ENCODE measurements around the gene RSPO1.

The RSPO1 gene

DNA sequence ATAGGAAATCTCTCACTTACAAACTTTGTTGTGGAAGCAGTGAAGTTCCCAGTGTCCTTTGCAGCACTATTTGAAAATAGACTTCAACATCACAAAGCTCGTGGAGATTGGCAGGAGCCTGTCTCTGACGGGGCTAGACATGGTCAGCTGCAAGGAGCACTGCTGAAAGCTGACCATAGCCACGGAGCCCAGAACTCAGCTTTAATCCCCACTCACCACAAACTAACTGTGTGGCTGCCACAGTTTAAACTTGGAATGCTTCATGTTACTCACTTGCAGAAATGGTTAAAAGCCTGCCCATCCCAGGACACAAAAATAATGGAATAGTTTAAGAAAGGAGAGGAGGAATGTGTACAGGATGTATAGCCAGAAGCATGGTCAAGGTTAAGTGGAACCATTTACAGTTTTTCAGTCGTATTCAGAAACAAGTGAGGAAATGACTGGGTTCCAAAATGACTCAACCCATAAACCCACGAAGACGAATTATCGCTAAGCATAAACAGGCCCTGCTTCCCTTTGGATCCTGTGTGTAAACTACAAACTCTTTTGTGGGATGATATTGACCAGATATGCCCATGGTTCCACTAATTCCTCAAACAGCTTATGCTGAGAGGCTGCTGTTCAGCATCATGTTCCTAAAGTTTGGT is 59.7 kb downstream of the RSPO1 start:
- Histone ChIP-seq H3K4me2 (ENCODE audit: low read length) (no peak overlapping the region), H2AK5ac (ENCODE audit: low read length) (no peak overlapping the region), H3K4ac (ENCODE audit: low read depth, low read length) (no peak overlapping the region), H3K9ac (ENCODE audit: low read length) (no peak overlapping the region), H4K8ac (ENCODE audit: low read depth, low read length) (no peak overlapping the region), H3K79me2 (ENCODE audit: control insufficient read depth, insufficient read depth, low read length) (no peaks in the 10 kb centered on the region), H3K4me1 (ENCODE audit: control insufficient read depth, low read depth, low read length) (no peaks in the 10 kb centered on the region), H3K18ac (ENCODE audit: low read length) (no peak overlapping the region), H3K79me1 (ENCODE audit: low read length) (no peaks in the 10 kb centered on the region), H3K56ac (ENCODE audit: low read length) (no peak overlapping the region), H2BK5ac (ENCODE audit: low read length) (no peak overlapping the region), H4K5ac (ENCODE audit: low read length) (no peak overlapping the region), H3K23ac (ENCODE audit: low read length) (no peak overlapping the region), H3K27me3 (ENCODE audit: insufficient read depth, low read length, poor library complexity) (no peaks in the 10 kb centered on the region), H3K36me3 (ENCODE audit: control insufficient read depth, insufficient read depth, low read length) (peaks cover 14% of the 10 kb centered on the region), H3K4me3 (ENCODE audit: low read length) (no peak overlapping the region), H2BK15ac (replicated peaks; ENCODE audit: low read depth) (no peak overlapping the region), H3K27ac (ENCODE audit: low read depth, low read length) (no peak overlapping the region), H2BK120ac (ENCODE audit: low read depth, low read length) (no peak overlapping the region)
- WGBS (ENCODE audit: extremely low coverage, insufficient coverage, low lambda C conversion rate): no CpG with 5 or more reads among the region's 7 CpGs
- DNase-seq: no peak

DNA sequence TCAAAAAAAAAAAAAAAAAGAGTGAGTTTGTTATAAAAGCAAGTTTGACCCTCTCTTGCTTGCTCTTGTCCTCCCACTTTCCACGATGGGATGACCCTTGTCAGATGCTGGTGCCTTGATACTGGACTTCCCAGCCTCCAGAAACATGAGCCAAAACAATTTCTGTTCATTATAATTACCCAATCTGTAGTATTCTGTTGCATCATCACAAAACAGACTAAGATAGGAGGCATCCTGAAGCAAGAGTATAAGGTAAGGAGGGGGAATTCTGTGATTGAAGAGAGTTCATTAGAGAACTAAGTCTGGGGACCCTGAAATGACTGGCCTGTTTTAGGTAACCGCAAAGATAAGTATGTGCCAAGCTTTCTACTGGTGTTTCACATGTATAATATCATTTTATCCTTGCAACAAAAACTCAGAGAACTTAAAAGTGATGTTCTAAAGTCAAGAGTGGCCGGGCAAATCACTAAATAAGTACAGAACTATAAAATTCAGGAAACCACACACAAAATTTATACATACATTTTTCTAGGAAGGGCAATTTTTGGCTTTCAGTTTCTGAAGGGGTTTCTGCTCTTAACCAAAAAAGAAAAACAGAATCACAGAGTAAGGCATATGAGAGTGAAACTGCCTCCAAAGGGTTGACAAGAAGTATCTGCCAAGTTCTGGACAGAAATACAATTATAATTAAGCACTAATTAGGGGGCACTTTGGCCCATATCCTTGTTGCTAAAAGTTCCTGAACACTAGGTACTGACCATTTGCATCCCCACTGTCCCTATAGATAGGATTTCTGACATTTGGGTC is 64.0 kb downstream of the RSPO1 start:
- Histone ChIP-seq H2BK15ac (replicated peaks; ENCODE audit: low read depth) (no peak overlapping the region), H3K9ac (ENCODE audit: low read length) (no peak overlapping the region), H3K4ac (ENCODE audit: low read depth, low read length) (no peak overlapping the region), H3K36me3 (ENCODE audit: control insufficient read depth, insufficient read depth, low read length) (peaks cover 28% of the 10 kb centered on the region), H4K5ac (ENCODE audit: low read length) (no peak overlapping the region), H3K4me1 (ENCODE audit: control insufficient read depth, low read depth, low read length) (no peaks in the 10 kb centered on the region), H3K79me2 (ENCODE audit: control insufficient read depth, insufficient read depth, low read length) (no peaks in the 10 kb centered on the region), H3K4me3 (ENCODE audit: low read length) (no peak overlapping the region), H2BK120ac (ENCODE audit: low read depth, low read length) (no peak overlapping the region), H3K27ac (ENCODE audit: low read depth, low read length) (no peak overlapping the region), H2AK5ac (ENCODE audit: low read length) (no peak overlapping the region), H3K56ac (ENCODE audit: low read length) (no peak overlapping the region), H2BK5ac (ENCODE audit: low read length) (no peak overlapping the region), H3K23ac (ENCODE audit: low read length) (no peak overlapping the region), H4K8ac (ENCODE audit: low read depth, low read length) (no peak overlapping the region), H3K4me2 (ENCODE audit: low read length) (no peak overlapping the region), H3K79me1 (ENCODE audit: low read length) (no peaks in the 10 kb centered on the region), H3K18ac (ENCODE audit: low read length) (no peak overlapping the region), H3K27me3 (ENCODE audit: insufficient read depth, low read length, poor library complexity) (no peaks in the 10 kb centered on the region)
- WGBS (ENCODE audit: extremely low coverage, insufficient coverage, low lambda C conversion rate): no CpG with 5 or more reads among the region's 3 CpGs
- DNase-seq: no peak

DNA sequence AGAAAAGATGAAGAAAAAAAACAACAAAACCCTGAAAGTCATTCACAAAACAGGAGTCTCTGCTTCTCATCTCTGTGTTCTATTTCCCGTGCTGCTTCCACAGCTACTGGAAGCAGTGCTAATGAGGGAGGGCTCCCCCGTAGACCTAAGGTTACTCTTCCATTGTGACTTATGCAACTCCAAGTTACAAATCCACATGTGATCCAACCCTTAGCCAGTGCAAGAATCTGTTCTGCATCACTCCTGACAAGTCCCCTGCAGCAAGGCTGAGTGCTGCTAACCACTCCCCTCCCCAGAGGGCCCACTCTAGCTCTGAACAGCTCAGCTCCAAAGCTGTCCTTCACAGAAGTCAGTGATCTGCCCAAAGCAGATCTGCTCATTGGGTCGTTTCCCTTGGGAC is 67.7 kb downstream of the RSPO1 start:
- WGBS (ENCODE audit: extremely low coverage, insufficient coverage, low lambda C conversion rate): no CpG with 5 or more reads among the region's 3 CpGs
- no peak overlapping the region for H2BK120ac ChIP-seq (ENCODE audit: low read depth, low read length)
- no peak overlapping the region for H3K27ac ChIP-seq (ENCODE audit: low read depth, low read length)
- H3K18ac ChIP-seq (ENCODE audit: low read length): no peak overlapping the region
- no peak overlapping the region for H3K4me2 ChIP-seq (ENCODE audit: low read length)
- H4K8ac ChIP-seq (ENCODE audit: low read depth, low read length): no peak overlapping the region
- no peak overlapping the region for H2AK5ac ChIP-seq (ENCODE audit: low read length)
- no peak overlapping the region for H3K9ac ChIP-seq (ENCODE audit: low read length)
- peaks cover 17% of the 10 kb centered on the region for H3K36me3 ChIP-seq (ENCODE audit: control insufficient read depth, insufficient read depth, low read length)
- no peak overlapping the region for H3K56ac ChIP-seq (ENCODE audit: low read length)
- no peak for DNase-seq
- H2BK5ac ChIP-seq (ENCODE audit: low read length): no peak overlapping the region
- no peak overlapping the region for H3K23ac ChIP-seq (ENCODE audit: low read length)
- H3K4me3 ChIP-seq (ENCODE audit: low read length): no peak overlapping the region
- H4K5ac ChIP-seq (ENCODE audit: low read length): no peak overlapping the region
- no peaks in the 10 kb centered on the region for H3K79me2 ChIP-seq (ENCODE audit: control insufficient read depth, insufficient read depth, low read length)
- no peak overlapping the region for H2BK15ac ChIP-seq (replicated peaks; ENCODE audit: low read depth)
- no peaks in the 10 kb centered on the region for H3K79me1 ChIP-seq (ENCODE audit: low read length)
- no peak overlapping the region for H3K4ac ChIP-seq (ENCODE audit: low read depth, low read length)
- no peaks in the 10 kb centered on the region for H3K4me1 ChIP-seq (ENCODE audit: control insufficient read depth, low read depth, low read length)
- H3K27me3 ChIP-seq (ENCODE audit: insufficient read depth, low read length, poor library complexity): no peaks in the 10 kb centered on the region

DNA sequence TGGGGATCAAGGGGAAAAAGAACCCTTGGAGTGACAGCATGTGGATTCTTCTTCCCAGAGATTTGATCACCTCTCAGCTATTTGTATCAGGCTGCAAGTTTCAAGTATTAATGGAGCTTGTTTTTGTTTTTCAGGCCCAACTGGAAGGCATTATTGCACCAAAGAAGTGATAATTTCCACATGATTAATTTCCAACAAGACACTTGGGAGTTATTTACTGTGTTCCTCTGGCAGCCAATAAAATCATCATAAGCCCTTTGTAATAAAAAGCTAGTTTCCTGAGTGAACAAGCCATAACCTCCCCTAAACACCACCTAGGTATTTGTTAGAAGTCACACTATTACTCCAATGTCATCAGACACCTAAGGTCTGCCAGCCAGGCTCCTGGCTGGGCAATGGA is 69.8 kb downstream of the RSPO1 start:
- H3K36me3 ChIP-seq (ENCODE audit: control insufficient read depth, insufficient read depth, low read length): peaks cover 16% of the 10 kb centered on the region

DNA sequence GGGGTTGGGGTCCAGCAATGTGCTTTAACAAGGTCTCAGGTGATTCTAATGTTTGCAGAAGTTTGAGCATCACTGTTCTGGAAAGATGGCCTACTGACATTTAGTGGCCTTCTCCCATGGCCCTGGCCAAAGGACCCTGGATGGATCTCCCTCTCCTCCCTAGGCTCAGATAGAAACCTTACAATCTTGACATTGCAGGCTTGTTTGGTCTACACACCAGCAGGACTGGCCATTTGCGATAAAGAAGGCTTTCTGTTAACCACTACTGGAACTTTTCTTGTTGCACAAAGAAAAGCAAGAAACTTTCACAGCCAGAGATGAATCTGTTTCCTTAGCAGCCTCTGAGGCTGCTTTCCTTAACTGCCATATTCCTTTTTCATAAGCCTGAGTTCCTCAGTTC is 71.7 kb downstream of the RSPO1 start:
- Histone ChIP-seq H3K27ac (ENCODE audit: low read depth, low read length) (no peak overlapping the region), H2BK5ac (ENCODE audit: low read length) (no peak overlapping the region), H4K5ac (ENCODE audit: low read length) (no peak overlapping the region), H3K9ac (ENCODE audit: low read length) (no peak overlapping the region), H3K4me2 (ENCODE audit: low read length) (no peak overlapping the region), H3K4me1 (ENCODE audit: control insufficient read depth, low read depth, low read length) (no peaks in the 10 kb centered on the region), H3K4ac (ENCODE audit: low read depth, low read length) (no peak overlapping the region), H3K79me1 (ENCODE audit: low read length) (no peaks in the 10 kb centered on the region), H3K36me3 (ENCODE audit: control insufficient read depth, insufficient read depth, low read length) (peaks cover 11% of the 10 kb centered on the region), H3K27me3 (ENCODE audit: insufficient read depth, low read length, poor library complexity) (no peaks in the 10 kb centered on the region), H3K56ac (ENCODE audit: low read length) (no peak overlapping the region), H3K23ac (ENCODE audit: low read length) (no peak overlapping the region), H4K8ac (ENCODE audit: low read depth, low read length) (no peak overlapping the region), H2BK15ac (replicated peaks; ENCODE audit: low read depth) (no peak overlapping the region), H2BK120ac (ENCODE audit: low read depth, low read length) (no peak overlapping the region), H2AK5ac (ENCODE audit: low read length) (no peak overlapping the region), H3K79me2 (ENCODE audit: control insufficient read depth, insufficient read depth, low read length) (no peaks in the 10 kb centered on the region), H3K4me3 (ENCODE audit: low read length) (no peak overlapping the region), H3K18ac (ENCODE audit: low read length) (no peak overlapping the region)
- WGBS (ENCODE audit: extremely low coverage, insufficient coverage, low lambda C conversion rate): no CpG with 5 or more reads among the region's 1 CpG
- DNase-seq: no peak

More for the DNA sequence above, 69.8 kb downstream of the RSPO1 start:
- H3K27ac ChIP-seq (ENCODE audit: low read depth, low read length): no peak overlapping the region
- H3K9ac ChIP-seq (ENCODE audit: low read length): no peak overlapping the region
- no peaks in the 10 kb centered on the region for H3K79me2 ChIP-seq (ENCODE audit: control insufficient read depth, insufficient read depth, low read length)
- no peak overlapping the region for H3K4me2 ChIP-seq (ENCODE audit: low read length)
- no peaks in the 10 kb centered on the region for H3K4me1 ChIP-seq (ENCODE audit: control insufficient read depth, low read depth, low read length)
- no peak overlapping the region for H3K23ac ChIP-seq (ENCODE audit: low read length)
- no peak overlapping the region for H2BK120ac ChIP-seq (ENCODE audit: low read depth, low read length)
- H4K8ac ChIP-seq (ENCODE audit: low read depth, low read length): no peak overlapping the region
- no peak overlapping the region for H2BK5ac ChIP-seq (ENCODE audit: low read length)
- H3K27me3 ChIP-seq (ENCODE audit: insufficient read depth, low read length, poor library complexity): no peaks in the 10 kb centered on the region
- H3K18ac ChIP-seq (ENCODE audit: low read length): no peak overlapping the region
- no peak overlapping the region for H3K56ac ChIP-seq (ENCODE audit: low read length)
- H2AK5ac ChIP-seq (ENCODE audit: low read length): no peak overlapping the region
- H4K5ac ChIP-seq (ENCODE audit: low read length): no peak overlapping the region
- H2BK15ac ChIP-seq (replicated peaks; ENCODE audit: low read depth): no peak overlapping the region
- no peak overlapping the region for H3K4me3 ChIP-seq (ENCODE audit: low read length)
- no peaks in the 10 kb centered on the region for H3K79me1 ChIP-seq (ENCODE audit: low read length)
- DNase-seq: no peak
- no peak overlapping the region for H3K4ac ChIP-seq (ENCODE audit: low read depth, low read length)

Measured in mesendoderm (in vitro differentiated cells).